Fibroblast of lung (primary cell): ENCODE results near the gene CLK4. TPM values are rescaled to one million over a fixed set of nuclear protein-coding genes. Genes with fewer than 3 reads are reported as not detected.

Source experiments
- DNase-seq, 2 donors: peaks; one replicate each; pipeline versions ENCODE4 v3.0.0 to v3.0.0-alpha.2; 2010; ENCODE audit warnings: low read depth in 2 of 2
- H2AFZ ChIP-seq: 2 replicates; pipeline ENCODE4 v1.5.1; 2012; ENCODE audit warnings: low read length, control low read depth, inconsistent platforms
- H3K27ac ChIP-seq: 2 replicates; pipeline ENCODE4 v1.5.1; 2011; ENCODE audit warnings: low read length, control low read depth; ENCODE audit not compliant: insufficient read depth
- H3K27me3 ChIP-seq: 2 replicates; pipeline ENCODE4 v1.5.1; 2011; ENCODE audit warnings: mild to moderate bottlenecking, low read length; ENCODE audit not compliant: control insufficient read depth, insufficient read depth
- H3K36me3 ChIP-seq: 2 replicates; pipeline ENCODE4 v1.5.1; 2011; ENCODE audit warnings: low read length; ENCODE audit not compliant: control insufficient read depth, insufficient read depth
- H3K4me1 ChIP-seq: 2 replicates; pipeline ENCODE4 v1.5.1; 2011; ENCODE audit warnings: low read length; ENCODE audit not compliant: control insufficient read depth, insufficient read depth; ENCODE audit errors: extremely low read depth
- H3K4me2 ChIP-seq: 2 replicates; pipeline ENCODE4 v1.5.1; 2011; ENCODE audit warnings: low read length, control low read depth; ENCODE audit not compliant: insufficient read depth; ENCODE audit errors: extremely low read depth
- H3K4me3 ChIP-seq, 4 experiments: fragments of 200-600 bp in 1 of 4; sonication (generic) in 1 of 4; replicated peaks in 1 of 4; 2 replicates each; pipeline ENCODE4 v1.5.1; 2011 to 2016; ENCODE audit warnings: low read length in 4 of 4, low read depth in 3 of 4, mild to moderate bottlenecking in 3 of 4, control low read depth in 2 of 4, inconsistent platforms in 1 of 4, mixed read lengths in 1 of 4; ENCODE audit not compliant: insufficient read depth in 1 of 4; ENCODE audit errors: control extremely low read depth in 1 of 4
- H3K79me2 ChIP-seq: 2 replicates; pipeline ENCODE4 v1.5.1; 2012; ENCODE audit warnings: mild to moderate bottlenecking, low read length, inconsistent platforms; ENCODE audit not compliant: control insufficient read depth, insufficient read depth
- H3K9ac ChIP-seq: 2 replicates; pipeline ENCODE4 v1.5.1; 2011; ENCODE audit warnings: mild to moderate bottlenecking, low read length, control low read depth; ENCODE audit not compliant: insufficient read depth
- H3K9me3 ChIP-seq: 2 replicates; pipeline ENCODE4 v1.5.1; 2012; ENCODE audit warnings: low read depth, low read length; ENCODE audit not compliant: control insufficient read depth, insufficient read depth
- H4K20me1 ChIP-seq: 2 replicates; pipeline ENCODE4 v1.5.1; 2011; ENCODE audit warnings: low read length; ENCODE audit not compliant: control insufficient read depth, insufficient read depth; ENCODE audit errors: extremely low read depth
- CTCF ChIP-seq, 2 donors: IDR thresholded peaks in 1 of 2; conservative IDR thresholded peaks in 1 of 2; 1 replicate in 1 of 2; 2 replicates in 1 of 2; pipeline ENCODE4 v1.5.1; 2011 to 2012; ENCODE audit warnings: low read length in 2 of 2, control low read depth in 1 of 2, inconsistent platforms in 1 of 2, low read depth in 1 of 2, mild to moderate bottlenecking in 1 of 2
- EZH2 ChIP-seq: IDR thresholded peaks from 2 replicates; pipeline ENCODE4 v1.5.1; 2012; ENCODE audit warnings: low read length, control low read depth, mild to moderate bottlenecking; ENCODE audit errors: missing control alignments
- polyA plus RNA-seq, 2 donors: library from polyadenylated mRNA; depleted of rRNA in 1 of 2; stranded (reverse) in 1 of 2; unstranded in 1 of 2; fragments of >200 nt; gene quantifications; 2 replicates each; pipeline ENCODE4 v1.2.1, GENCODE V29; 2011 to 2012; ENCODE audit warnings: missing spikeins in 1 of 2
- total RNA-seq: library from RNA; depleted of rRNA; stranded (reverse); fragments of >200 nt; gene quantifications from 2 replicates; pipeline ENCODE4 v1.2.1, GENCODE V29; 2014

The CLK4 gene
- total and polyA plus RNA-seq, 2 donors (not counting 1 experiment from before 2014, with no cell fraction given), result 20.7 to 27.9 TPM

GRCh38 chr5:178661836-178662540 is 35.1 kb upstream of the CLK4 start:
- no peak overlapping the region for H3K27ac ChIP-seq
- no peaks in the 10 kb centered on the region for H3K4me1 ChIP-seq
- no peak overlapping the region for H3K4me2 ChIP-seq
- no peak overlapping the region for H3K4me3 ChIP-seq
- no peaks in the 10 kb centered on the region for H4K20me1 ChIP-seq
- H3K9me3 ChIP-seq, result no peaks in the 10 kb centered on the region
- H2AFZ ChIP-seq, result no peak overlapping the region
- H3K9ac ChIP-seq, result no peak overlapping the region
- TF ChIP-seq EZH2 (no peak), CTCF (conservative IDR thresholded peaks at IDR 0.05 in 1 of 2, IDR thresholded peaks at IDR 0.05 in 1 of 2; ENCODE audit: low read depth in 1 of 2, low read length in 2 of 2) (no peak)
- H3K79me2 ChIP-seq, result no peaks in the 10 kb centered on the region
- no peaks in the 10 kb centered on the region for H3K27me3 ChIP-seq
- no peak for DNase-seq
- H3K36me3 ChIP-seq, result no peaks in the 10 kb centered on the region

GRCh38 chr5:178651046-178651810 is 24.4 kb upstream of the CLK4 start:
- H3K4me2 ChIP-seq, result no peak overlapping the region
- no peaks in the 10 kb centered on the region for H3K79me2 ChIP-seq

More at GRCh38 chr5:178651046-178651810, 24.4 kb upstream of the CLK4 start:
- no peak overlapping the region for H3K9ac ChIP-seq
- no peak overlapping the region for H2AFZ ChIP-seq
- no peaks in the 10 kb centered on the region for H3K36me3 ChIP-seq
- no peaks in the 10 kb centered on the region for H4K20me1 ChIP-seq
- peak; percentile 11 to 72 for DNase-seq
- no peaks in the 10 kb centered on the region for H3K9me3 ChIP-seq
- no peak overlapping the region for H3K27ac ChIP-seq
- no peak for TF ChIP-seq EZH2
- no peak for TF ChIP-seq CTCF (conservative IDR thresholded peaks at IDR 0.05 in 1 of 2, IDR thresholded peaks at IDR 0.05 in 1 of 2; ENCODE audit: low read depth in 1 of 2, low read length in 2 of 2)
- H3K4me1 ChIP-seq, result no peaks in the 10 kb centered on the region
- no peaks in the 10 kb centered on the region for H3K27me3 ChIP-seq
- no peak overlapping the region for H3K4me3 ChIP-seq
